HG02943 (cell line): ENCODE data around the gene LGALS4.
"Not testable (repeated sequence)": the region's sequence is repeated elsewhere in the genome, so short reads cannot be mapped to it uniquely, and the experiment has no call there.

Experiments
- ATAC-seq: cut with Tn5 transposase; IDR thresholded peaks from one replicate; pipeline ENCODE4 v1.9.1; 2021; ENCODE audit warnings: mild to moderate bottlenecking, low read depth, moderate library complexity; ENCODE audit not compliant: unreplicated experiment

LGALS4 gene

DNA sequence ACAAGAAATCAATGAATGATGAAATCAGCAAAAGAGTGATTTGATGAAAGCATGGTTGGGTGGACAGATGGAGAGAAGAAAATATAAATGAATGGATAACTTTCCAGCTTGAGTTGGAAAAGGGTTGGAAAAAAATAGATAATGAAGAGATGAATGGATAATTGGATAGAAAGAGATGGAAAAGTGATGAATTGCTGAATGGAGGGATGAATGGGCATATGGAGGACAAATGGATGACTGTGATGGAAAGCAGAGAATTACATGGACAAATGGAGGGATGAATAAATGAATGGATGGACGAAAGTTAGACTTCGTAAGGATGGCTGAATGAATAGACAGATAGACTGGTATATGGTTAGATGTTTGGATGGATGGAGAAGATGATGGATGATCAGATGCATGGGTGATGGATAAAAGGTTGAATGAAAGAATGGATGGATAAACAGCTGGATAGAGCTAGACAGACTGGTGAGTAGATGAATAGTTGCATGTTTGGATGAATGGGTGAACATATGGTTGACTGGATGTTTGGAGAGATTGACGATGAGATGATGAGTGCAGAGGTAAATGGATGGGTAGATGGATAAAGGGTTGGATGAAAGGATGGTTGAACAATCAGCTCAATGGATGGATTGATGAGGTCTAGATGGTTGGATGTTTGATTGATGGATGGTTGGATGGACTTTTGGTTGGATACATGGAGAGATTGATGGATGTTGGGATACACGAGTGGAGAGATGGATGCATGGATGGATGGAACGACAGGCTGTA, 12.0 kb downstream of the LGALS4 start:
- ATAC-seq: no peak

DNA sequence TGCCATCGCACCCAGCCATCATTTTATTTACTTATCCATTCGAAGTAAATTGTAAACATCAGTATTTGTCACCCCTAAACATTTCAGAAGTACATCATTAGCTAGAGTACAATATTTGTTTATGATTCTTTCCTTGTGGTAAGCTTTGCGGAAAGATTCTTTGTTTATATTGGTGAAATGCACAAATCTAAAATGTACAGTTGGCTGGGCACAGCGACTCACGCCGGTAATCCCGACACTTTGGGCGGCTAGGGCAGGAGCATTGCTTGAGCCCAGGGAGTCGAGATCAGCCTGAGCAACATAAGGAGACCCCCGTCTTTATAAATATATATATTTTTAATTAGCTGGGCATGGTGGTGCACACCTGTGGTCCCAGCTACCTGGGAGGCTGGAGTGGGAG, 13.6 kb downstream of the LGALS4 start:
- no peak for ATAC-seq

DNA sequence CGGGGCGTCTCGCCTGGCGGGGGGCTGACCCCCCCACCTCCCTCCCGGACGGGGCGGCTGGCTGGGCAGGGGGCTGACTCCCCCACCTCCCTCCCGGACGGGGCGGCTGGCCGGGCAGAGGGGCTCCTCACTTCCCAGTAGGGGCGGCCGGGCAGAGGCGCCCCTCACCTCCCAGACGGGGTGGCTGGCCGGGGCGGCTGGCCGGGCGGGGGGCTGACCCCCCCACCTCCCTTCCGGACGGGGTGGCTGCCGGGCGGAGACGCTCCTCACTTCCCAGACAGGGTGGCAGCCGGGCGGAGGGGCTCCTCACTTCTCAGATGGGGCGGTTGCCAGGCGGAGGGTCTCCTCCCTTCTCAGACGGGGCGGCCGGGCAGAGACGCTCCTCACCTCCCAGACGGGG, 15.0 kb downstream of the LGALS4 start:
- not testable (repeated sequence) for ATAC-seq

DNA sequence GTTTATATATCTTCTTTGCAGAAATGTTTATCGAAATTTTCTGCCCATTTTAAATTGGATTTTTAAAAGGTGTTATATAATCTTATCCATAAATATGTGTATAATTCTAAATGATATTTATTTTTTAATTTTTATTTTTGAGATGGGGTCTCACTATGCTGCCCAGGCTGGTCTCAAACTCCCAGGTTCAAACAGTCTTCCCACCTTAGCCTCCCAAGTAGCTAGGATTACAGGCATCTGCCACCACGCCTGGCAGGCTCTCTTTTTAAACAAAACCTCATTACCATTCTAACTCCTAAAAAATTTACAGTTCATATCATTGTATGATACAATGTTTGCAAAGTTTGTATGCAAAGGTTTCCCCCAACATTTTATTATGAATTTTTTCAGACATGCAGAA, 16.6 kb downstream of the LGALS4 start:
- no peak for ATAC-seq

DNA sequence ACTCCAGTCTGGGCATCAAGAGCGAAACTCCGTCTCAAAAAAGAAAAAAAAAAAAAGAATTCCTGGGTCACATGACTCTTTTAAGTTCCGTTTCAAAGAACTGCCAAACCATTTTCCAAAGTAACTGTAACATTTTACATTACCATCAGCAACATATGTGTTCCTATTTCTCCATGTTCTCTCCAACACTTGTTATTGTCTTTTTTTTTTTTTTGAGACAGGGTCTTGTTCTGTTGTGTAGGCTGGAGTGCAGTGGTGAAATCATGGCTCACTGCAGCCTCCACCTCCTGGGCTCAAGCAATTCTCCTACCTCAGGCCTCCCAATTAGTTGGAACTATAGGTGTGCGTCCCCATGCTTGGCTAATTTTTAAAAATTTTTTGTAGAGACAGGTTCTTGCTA, 17.2 kb downstream of the LGALS4 start:
- no peak for ATAC-seq

DNA sequence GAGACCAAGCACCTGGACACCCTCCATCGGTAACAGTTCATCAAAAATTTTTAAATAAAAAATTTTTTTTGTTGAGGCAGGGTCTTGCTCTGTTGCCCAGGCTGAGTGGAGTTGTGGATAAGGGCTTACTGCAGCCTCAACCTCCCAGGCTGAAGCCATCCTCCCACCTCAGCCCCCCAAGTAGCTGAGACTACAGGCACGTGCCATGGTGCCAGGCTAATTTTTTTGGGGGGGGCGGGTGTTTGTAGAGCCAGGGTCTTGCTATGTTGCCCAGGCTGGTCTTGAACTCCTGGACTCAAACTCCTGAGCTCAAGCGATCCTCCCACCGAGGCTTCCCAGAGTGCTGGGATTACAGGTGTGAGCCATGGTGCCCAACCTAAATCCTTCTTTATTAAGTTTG, 19.1 kb downstream of the LGALS4 start:
- no peak for ATAC-seq

DNA sequence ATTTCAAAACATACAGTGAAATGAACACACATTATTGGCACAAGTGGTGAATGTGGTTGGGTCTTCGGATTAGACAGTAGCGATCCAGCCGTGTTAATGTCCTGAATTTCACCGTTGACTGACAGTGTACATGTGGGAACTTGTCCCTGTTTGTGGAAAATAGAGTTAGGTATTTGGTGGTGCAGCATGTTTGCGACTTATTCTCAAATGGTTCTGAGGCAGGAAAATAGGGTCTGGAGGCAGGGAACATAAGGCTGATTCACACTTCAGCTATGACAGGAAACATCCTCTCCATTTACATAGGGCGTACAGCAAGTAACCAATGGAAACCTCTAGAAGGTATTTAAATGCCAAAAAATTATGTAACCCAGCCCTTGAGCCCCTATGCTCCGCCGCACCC, 19.6 kb downstream of the LGALS4 start:
- ATAC-seq: no peak

DNA sequence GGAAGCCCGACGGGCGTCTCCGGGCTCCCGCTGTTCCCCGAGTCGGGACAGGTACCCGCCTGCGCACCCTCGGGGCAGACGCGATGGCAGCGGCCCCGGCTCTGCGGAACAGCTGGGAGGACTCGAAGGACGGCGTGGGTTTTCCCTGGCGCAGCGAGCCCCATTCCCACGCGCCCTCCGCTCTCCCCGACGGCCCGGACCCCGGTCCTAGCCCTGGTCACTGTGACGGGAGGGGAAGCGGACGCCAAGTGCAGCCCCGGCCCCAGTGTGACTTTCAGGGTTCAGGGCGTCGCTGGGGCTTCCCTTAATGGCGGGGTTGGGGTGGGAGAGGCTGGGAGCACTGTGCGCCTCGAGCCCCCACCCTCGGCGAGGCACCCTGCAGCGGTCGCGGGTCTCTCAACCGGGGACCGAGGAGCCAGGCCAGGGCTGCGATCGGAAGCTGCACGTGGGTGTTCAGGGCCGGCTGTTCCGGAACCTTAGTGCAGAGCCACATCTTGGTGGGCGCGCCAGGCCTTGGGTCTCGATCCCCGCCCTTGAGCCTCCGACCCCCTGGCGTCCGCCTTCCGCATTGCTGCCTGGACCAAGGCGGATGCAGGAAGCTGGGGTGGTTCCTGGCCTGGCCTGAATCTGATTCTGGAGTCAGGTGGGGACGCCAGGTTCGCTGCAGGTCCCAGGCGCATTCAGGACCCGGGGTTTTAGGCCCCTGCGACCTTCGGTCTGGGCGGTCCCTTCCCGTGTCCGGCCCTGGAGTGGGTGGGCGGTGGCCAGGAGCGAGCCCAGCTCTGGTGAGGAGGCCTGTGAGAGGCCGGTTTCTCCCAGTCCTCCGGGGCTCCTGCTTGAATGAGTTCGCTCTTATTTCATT, 20.3 kb downstream of the LGALS4 start:
- no peak for ATAC-seq

DNA sequence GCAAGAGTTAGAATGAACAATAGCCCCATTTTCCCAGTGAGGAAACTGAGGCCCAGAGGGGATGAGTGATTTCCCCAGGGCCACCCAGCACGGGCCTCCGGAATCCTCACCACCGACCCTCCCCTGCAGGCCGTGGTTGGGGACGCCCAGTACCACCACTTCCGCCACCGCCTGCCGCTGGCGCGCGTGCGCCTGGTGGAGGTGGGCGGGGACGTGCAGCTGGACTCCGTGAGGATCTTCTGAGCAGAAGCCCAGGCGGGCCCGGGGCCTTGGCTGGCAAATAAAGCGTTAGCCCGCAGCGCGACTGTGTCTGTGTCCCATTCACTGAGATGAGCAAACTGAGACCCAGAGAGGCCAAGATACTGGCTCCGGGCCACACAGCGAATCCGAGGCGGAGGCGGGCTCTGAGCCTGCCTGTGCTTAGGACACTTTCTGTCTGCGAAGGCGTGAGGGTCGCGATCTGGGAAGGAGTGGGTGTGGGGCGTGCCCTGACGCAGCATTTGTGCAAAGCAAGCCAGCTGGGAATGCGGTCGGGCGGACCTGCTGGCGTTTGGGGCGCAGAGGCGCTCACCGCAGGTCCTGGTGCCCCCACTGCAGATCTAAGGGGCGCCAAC, 21.2 kb downstream of the LGALS4 start:
- ATAC-seq: not testable (repeated sequence)

DNA sequence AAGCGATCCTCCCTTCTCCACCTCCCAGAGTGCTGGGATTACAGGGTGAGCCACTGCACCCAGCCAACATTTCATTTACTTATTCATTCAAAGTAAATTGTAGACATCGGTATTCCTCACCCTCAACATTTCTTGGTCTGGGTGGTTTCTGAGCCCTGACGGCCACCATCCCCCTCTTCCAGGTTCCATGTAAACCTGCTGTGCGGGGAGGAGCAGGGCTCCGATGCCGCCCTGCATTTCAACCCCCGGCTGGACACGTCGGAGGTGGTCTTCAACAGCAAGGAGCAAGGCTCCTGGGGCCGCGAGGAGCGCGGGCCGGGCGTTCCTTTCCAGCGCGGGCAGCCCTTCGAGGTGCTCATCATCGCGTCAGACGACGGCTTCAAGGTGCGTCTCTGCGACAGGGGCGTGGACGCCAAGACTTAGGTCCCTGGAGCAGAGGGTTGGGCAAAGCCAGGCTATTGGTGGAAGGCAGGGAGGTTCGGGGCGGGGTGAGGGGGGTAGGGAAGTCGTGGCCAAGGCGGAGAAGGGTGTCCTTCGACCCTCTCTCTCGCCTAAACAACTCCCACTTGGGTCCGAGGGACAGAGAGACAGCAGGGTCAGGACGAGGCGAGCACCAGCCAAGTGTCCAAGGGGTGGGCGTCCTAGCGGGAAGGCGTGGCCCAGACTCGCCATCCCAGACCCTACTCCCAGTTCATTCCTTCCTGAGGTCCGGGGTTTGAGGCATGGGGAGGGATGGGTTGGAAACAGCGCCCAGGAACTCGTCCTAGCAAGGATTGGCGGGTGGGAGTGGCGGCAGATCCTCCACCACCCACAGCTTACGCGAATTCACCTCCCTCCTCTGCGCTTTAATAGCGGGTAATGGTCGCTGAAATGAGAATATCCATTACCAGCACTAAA, 22.0 kb downstream of the LGALS4 start:
- ATAC-seq: not testable (repeated sequence)

DNA sequence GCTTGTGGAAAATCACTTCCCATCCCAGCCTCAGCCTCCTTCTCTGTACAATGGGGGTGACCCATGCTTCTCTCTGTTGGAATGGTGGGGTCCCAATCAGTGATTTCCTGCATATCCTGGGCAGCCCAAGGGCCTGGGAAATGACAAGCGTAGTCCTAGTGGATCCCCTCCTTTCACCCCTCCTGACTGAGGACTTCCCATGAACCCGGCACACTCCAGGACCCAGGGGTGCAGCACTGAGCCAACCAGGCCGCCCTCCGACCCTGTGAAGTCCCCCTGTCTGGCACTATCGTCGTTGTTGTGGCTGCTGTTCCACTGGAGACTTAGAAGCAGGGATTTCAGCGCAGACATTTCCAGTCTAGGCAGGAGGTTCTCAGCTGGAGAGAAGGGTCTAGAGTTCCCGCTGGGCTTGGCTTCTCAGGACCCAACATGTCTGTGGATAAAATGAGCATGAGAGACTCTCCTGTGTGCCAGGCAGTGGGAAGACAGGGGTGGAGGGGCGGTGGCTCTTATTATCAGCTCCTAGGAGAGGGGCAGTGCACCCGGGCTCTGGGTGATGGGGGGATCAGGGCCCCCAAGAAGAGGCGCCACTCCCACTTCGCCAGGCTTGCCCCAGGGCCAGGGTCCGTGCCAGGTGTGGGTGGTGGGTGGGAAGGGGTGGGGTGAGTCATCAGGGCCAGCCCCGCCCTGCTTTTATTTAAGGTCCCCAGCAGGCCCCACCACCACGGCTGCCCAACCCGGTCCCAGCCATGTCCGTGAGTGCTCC, 24.1 kb downstream of the LGALS4 start, which contains the start of gene LGALS7B:
Gene LGALS7B, plus strand, starts transcription at position 723 of the 766 bp plus-strand sequence. Its CDS starts 27 bp downstream, at position 750.
- no peak for ATAC-seq

DNA sequence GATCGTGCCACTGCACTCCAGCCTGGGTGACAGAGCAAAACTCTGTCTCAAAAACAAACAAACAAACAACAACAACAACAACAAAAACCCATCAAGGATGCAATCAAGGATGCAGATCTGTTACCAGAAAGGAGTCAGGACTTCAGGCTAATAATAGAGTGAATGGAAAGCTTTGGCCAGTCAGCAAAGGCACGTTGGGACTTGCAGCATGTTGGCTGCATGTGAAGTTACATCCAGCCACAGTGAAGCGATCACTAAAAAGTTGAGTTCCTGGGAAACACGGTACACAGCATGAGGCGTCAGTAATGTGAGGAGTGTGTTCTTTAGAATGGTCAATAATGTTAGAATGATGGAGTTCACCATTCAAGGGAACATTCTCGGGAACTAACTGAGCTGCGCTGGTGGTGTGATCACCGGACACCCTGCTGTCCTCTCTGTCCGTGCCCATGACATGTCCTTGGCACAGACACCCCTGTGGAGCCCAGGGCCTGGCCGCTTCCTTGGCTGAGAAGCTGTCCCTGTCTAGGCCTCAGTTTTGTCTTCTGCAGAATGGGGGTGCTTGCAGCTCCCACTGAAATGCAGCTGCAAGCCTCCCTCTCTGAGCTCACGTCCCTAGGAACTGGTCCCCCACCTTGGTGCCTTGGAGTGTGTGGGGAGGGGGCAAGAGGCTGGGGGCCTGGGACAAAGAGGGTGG, 26.0 kb downstream of the LGALS4 start:
- no peak for ATAC-seq

DNA sequence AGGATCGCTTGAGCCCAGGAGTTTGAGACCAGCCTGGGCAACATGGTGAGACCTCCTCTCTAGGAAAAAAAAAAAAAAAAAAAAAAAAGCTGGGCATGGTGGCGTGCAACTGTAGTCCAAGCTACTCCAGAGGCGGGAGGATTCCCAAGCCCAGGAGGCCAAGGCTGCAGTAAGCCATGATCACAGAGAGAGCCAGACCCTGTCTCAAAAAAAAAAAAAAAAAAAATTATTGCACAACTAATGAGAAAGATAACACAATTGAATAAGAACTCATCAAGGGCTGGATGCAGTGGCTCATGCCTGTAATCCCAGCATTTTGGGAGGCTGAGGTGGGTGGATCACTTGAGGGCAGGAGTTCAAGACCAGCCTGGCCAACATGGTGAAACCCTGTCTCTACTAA, 26.7 kb downstream of the LGALS4 start:
- not testable (repeated sequence) for ATAC-seq

DNA sequence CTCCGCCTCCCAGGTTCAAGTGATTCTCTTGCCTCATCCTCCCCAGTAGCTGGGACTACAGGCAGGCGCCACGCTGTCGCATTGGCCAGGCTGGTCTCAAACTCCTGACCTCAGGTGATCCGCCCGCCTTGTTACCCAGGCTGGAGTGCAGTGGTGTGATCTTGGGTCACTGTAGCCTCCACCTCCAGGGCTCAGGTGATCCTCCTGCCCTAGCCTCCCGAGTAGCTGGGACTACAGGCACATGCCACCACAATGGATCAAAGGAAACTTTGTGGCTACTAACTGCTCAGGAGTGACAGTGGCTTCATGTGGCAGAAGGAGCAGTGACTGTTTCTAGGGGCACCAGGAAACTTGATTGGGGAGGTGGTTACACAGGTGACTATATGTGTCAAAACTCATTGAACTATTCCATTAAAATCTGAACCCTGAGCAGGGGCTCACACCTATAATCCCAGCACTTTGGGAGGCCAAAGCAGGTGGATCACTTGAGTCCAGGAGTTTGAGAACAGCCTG, 27.5 kb downstream of the LGALS4 start:
- ATAC-seq: no peak

DNA sequence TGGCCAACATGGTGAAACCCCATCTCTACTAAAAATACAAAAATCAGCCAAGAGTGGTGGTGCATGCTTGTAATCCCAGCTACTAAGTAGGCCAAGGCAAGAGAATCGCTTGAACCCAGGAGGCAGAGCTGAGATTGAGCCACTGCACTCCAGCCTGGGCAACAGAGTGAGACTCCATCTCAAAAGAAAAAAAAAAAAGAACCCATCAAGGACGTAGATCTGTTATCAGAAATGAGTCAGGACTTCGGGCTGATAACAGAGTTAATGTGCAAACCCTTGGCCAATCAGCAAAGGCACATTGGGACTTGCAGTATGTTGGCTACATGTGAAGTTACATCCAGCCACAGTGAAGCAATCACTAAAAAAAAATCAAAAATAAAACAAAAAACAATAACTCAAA, 28.5 kb downstream of the LGALS4 start:
- no peak for ATAC-seq

DNA sequence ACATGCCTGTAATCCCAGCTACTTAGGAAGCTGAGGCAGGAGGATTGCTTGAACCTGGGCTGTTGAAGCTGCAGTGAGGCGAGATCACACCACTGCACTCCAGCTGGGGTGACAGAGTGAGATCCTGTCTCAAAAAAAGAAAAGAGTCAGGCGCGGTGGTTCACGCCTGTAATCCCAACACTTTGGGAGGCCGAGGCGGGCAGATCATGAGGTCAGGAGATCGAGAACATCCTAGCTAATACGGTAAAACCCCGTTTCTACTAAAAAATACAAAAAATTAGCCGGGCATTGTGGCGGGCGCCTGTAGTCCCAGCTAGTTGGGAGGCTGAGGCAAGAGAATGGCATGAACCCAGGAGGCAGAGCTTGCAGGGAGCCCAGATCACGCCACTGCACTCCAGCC, 30.5 kb downstream of the LGALS4 start:
- ATAC-seq: not testable (repeated sequence)

DNA sequence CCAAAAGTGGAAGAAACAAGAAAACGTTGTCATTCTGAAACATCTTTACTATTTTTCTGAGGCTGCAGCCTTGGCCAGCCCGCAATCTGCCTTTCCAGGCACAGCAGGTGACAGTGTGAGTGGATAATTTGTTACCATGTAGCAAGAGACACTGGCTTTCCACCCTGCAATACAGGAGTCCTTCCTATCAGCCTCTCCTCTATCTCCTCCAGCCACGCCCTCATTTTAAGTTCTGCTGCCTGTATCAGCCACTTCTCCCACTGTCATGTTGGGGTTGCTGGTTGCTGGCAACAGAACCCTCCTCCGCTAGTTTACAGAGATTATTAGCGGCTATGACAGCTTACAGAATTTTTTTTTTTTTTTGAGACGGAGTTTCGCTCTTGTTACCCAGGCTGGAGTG, 31.7 kb downstream of the LGALS4 start:
- no peak for ATAC-seq

DNA sequence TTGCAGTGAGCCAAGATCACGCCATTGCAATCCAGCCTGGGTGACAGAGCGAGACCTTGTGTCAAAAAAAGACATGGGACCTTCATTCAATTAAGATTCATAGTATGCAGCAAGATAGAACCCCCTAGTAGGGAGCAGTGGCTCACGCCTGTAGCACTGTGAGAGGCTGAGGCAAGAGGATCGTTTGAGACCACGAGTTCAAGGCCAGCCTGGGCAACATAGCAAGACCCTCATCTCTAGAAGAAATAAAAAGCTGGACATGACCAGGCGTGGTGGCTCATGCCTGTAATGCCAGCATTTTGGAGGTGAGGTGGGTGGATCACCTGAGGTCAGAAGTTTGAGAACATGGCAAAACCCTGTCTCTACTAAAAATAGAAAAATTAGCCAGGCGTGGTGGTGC, 32.3 kb downstream of the LGALS4 start:
- no peak for ATAC-seq

DNA sequence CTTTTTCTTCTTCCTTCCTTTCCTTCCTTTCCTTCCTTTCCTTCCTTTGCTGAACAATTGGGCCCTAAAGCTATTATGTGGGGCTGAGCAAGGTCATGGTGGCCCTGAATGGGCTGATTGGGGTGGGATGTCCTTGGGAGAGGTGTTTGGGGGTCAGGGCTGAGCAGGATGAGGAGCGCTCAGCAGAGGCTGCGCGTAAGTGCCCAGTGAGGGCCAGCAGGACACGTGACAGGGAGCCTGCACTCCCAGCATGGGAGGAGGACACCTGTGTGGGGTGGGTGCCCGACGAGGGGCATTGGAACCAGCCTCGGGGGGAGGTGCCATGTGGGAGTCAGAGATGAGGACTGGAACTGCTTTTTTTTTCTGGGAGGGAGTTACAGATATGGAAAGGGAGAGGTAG, 34.0 kb downstream of the LGALS4 start:
- ATAC-seq: no peak
